K562 (cell line): ENCODE results near the gene DNASE1L1. TPM values are rescaled to one million over a fixed set of nuclear protein-coding genes. Genes with fewer than 3 reads are reported as not detected.
A peak's percentile ranks its signal among the peaks of the same experiment; 100 is the strongest.

Source experiments
- ATAC-seq: fragments of 200-7000 bp; cut with Tn5 transposase; 3 replicates; pipeline ENCODE4 v1.9.1; 2020; ENCODE audit warnings: moderate library complexity
- BruUV-seq: library from RNA; stranded (reverse); fragments of 400-500 nt; replicated peaks from 2 replicates; lab custom pipeline; 2021; lab: Mats Ljungman, UMichigan
- CTCF ChIA-PET: fragments of 300-600 bp; formaldehyde crosslinking; extraction: SDS; loops from one replicate; lab custom pipeline; 2021; ENCODE audit warnings: low intra/inter-chr PET ratio; lab: Yijun Ruan, JAX
- POLR2A ChIA-PET: fragments of 300-600, 350-650 bp; sonication (Branson Sonifier 250); formaldehyde crosslinking; extraction: SDS; loops from one replicate; lab custom pipeline; 2021; ENCODE audit warnings: antibody characterized with exemption, inconsistent platforms; lab: Yijun Ruan, JAX
- DNase-seq, 4 experiments: peaks; one replicate each; pipeline versions ENCODE4 v3.0.0 to v3.0.0-alpha.2; 2011 to 2018; ENCODE audit warnings: low spot score in 3 of 4, mixed read lengths in 3 of 4; ENCODE audit errors: extremely low read depth in 1 of 4
- FAIRE-seq: peaks from 2 replicates; lab custom pipeline; 2011; peaks lifted over from hg19 to GRCh38; lab: Jason Lieb, UNC
- H2AFZ ChIP-seq: 2 replicates; pipeline ENCODE4 v1.6.0; 2011; ENCODE audit warnings: low read depth, low read length, control low read depth, inconsistent platforms
- H3K27ac ChIP-seq: fragments of 200-600 bp; 3 replicates; pipeline ENCODE4 v1.8.0; 2011; ENCODE audit warnings: low read depth, mild to moderate bottlenecking, control low read depth, inconsistent platforms, low read length, moderate library complexity, mixed read lengths; ENCODE audit errors: extremely low read depth
- H3K27me3 ChIP-seq, 2 experiments: fragments of 300-600 bp in 1 of 2; 2 replicates in 1 of 2; 3 replicates in 1 of 2; pipeline versions ENCODE4 v1.6.0 to v1.8.0; 2011; ENCODE audit warnings: inconsistent platforms in 2 of 2, low read length in 2 of 2, mild to moderate bottlenecking in 1 of 2, mixed read lengths in 1 of 2, moderate library complexity in 1 of 2; ENCODE audit not compliant: control insufficient read depth in 2 of 2, insufficient read depth in 2 of 2
- H3K36me3 ChIP-seq: fragments of 300-600 bp; 3 replicates; pipeline ENCODE4 v1.8.0; 2011; ENCODE audit warnings: mild to moderate bottlenecking, low read length, inconsistent platforms; ENCODE audit not compliant: control insufficient read depth, insufficient read depth
- H3K4me1 ChIP-seq, 2 experiments: fragments of 200-600 bp in 1 of 2; replicated peaks in 1 of 2; 2 replicates in 1 of 2; 3 replicates in 1 of 2; pipeline versions ENCODE4 v1.5.1 to v1.8.0; 2011; ENCODE audit warnings: inconsistent platforms in 2 of 2, low read length in 2 of 2, mild to moderate bottlenecking in 1 of 2, mixed read lengths in 1 of 2, moderate library complexity in 1 of 2; ENCODE audit not compliant: control insufficient read depth in 2 of 2, insufficient read depth in 2 of 2
- H3K4me2 ChIP-seq: 2 replicates; pipeline ENCODE4 v1.6.1; 2011; ENCODE audit warnings: low read length, control low read depth, inconsistent platforms, mixed read lengths; ENCODE audit not compliant: insufficient read depth
- H3K4me3 ChIP-seq: fragments of 200-600 bp; sonication (generic), shearing (Covaris generic); 2 replicates; pipeline ENCODE4 v1.5.1; 2016; ENCODE audit warnings: control low read depth, inconsistent platforms
- H3K79me2 ChIP-seq: fragments of 200-600 bp; 3 replicates; pipeline ENCODE4 v1.8.0; 2011; ENCODE audit warnings: low read length, inconsistent platforms; ENCODE audit not compliant: control insufficient read depth, insufficient read depth
- H3K9ac ChIP-seq, 2 experiments: 2 replicates each; pipeline versions ENCODE4 v1.6.0 to v1.6.1; 2011; ENCODE audit warnings: low read depth in 2 of 2, low read length in 2 of 2, control low read depth in 1 of 2, inconsistent platforms in 1 of 2, mild to moderate bottlenecking in 1 of 2, mixed read lengths in 1 of 2; ENCODE audit not compliant: insufficient read depth in 1 of 2
- H3K9me1 ChIP-seq: one replicate; pipeline ENCODE4 v1.6.0; 2011; ENCODE audit warnings: inconsistent platforms, mild to moderate bottlenecking, low read length, moderate library complexity; ENCODE audit not compliant: control insufficient read depth, insufficient read depth
- H3K9me3 ChIP-seq: replicated peaks from 2 replicates; pipeline ENCODE4 v1.5.1; 2011; ENCODE audit warnings: low read depth, low read length, inconsistent platforms; ENCODE audit not compliant: control insufficient read depth, insufficient read depth
- H4K20me1 ChIP-seq: replicated peaks from 2 replicates; pipeline ENCODE4 v1.6.1; 2011; ENCODE audit warnings: low read length, inconsistent platforms, mixed read lengths; ENCODE audit not compliant: control insufficient read depth, insufficient read depth
- CHD7 ChIP-seq: fragments of 200-600 bp; sonication (generic); IDR thresholded peaks from one replicate; pipeline ENCODE4 v1.6.1; 2012; ENCODE audit warnings: mild to moderate bottlenecking, low read depth, low read length, inconsistent platforms
- HES1 ChIP-seq: fragments of 450-650 bp; IDR thresholded peaks from 2 replicates; pipeline ENCODE4 v1.6.1; 2016; ENCODE audit warnings: low read depth, mild to moderate bottlenecking, moderate library complexity
- WGBS: fragments of 100-300 bp; shearing (Covaris generic); methylation state at CpG from one replicate; pipeline ENCODE4 v1.1.6; 2016; ENCODE audit warnings: low coverage, mixed read lengths; ENCODE audit not compliant: insufficient coverage; ENCODE audit errors: missing lambda C conversion rate; 5-methylcytosine and 5-hydroxymethylcytosine counted together
- in situ Hi-C: fragments of 300-500 bp; cut with MboI; formaldehyde crosslinking; loops from 4 replicates; pipeline ENCODE4 v1.15.0; 2018; ENCODE audit warnings: inconsistent platforms, mixed read lengths
- intact Hi-C: fragments of 100-400 bp; cut with micrococcal nuclease; formaldehyde crosslinking; loops from 2 replicates; pipeline ENCODE4 v1.14.2; 2022
- polyA plus RNA-seq, 8 experiments: library from polyadenylated mRNA; depleted of rRNA in 4 of 8; stranded (reverse) in 5 of 8; unstranded in 3 of 8; fragments of >200 nt; fragmentation: Nextera tagmentation in 2 of 8; fragmentation: Illumina TruSeq in 1 of 8; extraction: Ambion mirVana in 2 of 8; extraction: Trizol in 1 of 8; gene quantifications; 2 replicates each; pipeline versions ENCODE4 v1.2.1 to v1.2.3, GENCODE V29; 2011 to 2014; ENCODE audit warnings: inconsistent platforms in 1 of 8, missing spikeins in 1 of 8
- total RNA-seq, 7 experiments: library from RNA; depleted of rRNA in 6 of 7; stranded (reverse); fragments of >200 nt in 6 of 7; fragmentation: Illumina TruSeq in 2 of 7; extraction: Trizol in 2 of 7; gene quantifications; 2 replicates each; pipeline versions ENCODE4 v1.2.1 to v1.2.3, GENCODE V29; 2011 to 2021; ENCODE audit warnings: low replicate concordance in 1 of 7

The DNASE1L1 gene
- total and polyA plus RNA-seq, 9 of the 15 experiments (the other 6 are each of a cell fraction or from before 2014, with no cell fraction given) = 0.73 to 12.6 (median 7.9) TPM

GRCh38 chrX:154401918-154402621, 7.0 kb downstream of the DNASE1L1 start:
- Histone ChIP-seq H3K36me3 (peaks cover 35% of the 10 kb centered on the region), H3K4me2 (no peak overlapping the region), H2AFZ (no peak overlapping the region), H3K4me3 (no peak overlapping the region), H3K9me1 (no peaks in the 10 kb centered on the region), H4K20me1 (peaks cover 13% of the 10 kb centered on the region), H3K79me2 (peaks cover 39% of the 10 kb centered on the region), H3K4me1 (peaks cover 5 to 19% of the 10 kb centered on the region in 2 experiments; a peak in 3 of 5 replicates), H3K27me3 (no peaks in the 10 kb centered on the region), H3K27ac (peak overlapping the region; percentile 36; the same call in 1 of the 3 replicates), H3K9me3 (no peaks in the 10 kb centered on the region; the same call in 1 of the 2 replicates), H3K9ac (no peak overlapping the region; a peak in 1 of 4 replicates)
- ChIA-PET CTCF (no interaction called here), POLR2A (interaction anchor here (0.5 to 6.0 kb wide), 14 partner anchors 8 to 453 kb away, joined by 3 to 85 read pairs (median 4); partner anchors contain the start of genes ATP6AP1, DNASE1L1, EMD and LAGE3)
- peak; percentile 56 for FAIRE-seq
- intact Hi-C loops (no loop called here), in situ Hi-C loops (loop anchor here (10.0 kb wide), 1 partner anchor 133 kb away; no protein-coding TSS in a partner anchor)
- BruUV-seq = no TSS peak
- no peak for TF ChIP-seq HES1
- TF ChIP-seq CHD7 = peak; percentile 73
- no peak for DNase-seq
- ATAC-seq = peak; percentile 3; the same call in 1 of the 3 replicates
- 37% methylated on average over 6 of the region's 6 CpGs for WGBS
